ENCODE data around the gene APBA1.

GRCh38 chr9:69627281-69627680, 44.9 kb downstream of the APBA1 start:
- TF ChIP-seq, protein P1, sequence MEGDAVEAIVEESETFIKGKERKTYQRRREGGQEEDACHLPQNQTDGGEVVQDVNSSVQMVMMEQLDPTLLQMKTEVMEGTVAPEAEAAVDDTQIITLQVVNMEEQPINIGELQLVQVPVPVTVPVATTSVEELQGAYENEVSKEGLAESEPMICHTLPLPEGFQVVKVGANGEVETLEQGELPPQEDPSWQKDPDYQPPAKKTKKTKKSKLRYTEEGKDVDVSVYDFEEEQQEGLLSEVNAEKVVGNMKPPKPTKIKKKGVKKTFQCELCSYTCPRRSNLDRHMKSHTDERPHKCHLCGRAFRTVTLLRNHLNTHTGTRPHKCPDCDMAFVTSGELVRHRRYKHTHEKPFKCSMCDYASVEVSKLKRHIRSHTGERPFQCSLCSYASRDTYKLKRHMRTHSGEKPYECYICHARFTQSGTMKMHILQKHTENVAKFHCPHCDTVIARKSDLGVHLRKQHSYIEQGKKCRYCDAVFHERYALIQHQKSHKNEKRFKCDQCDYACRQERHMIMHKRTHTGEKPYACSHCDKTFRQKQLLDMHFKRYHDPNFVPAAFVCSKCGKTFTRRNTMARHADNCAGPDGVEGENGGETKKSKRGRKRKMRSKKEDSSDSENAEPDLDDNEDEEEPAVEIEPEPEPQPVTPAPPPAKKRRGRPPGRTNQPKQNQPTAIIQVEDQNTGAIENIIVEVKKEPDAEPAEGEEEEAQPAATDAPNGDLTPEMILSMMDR (conservative IDR thresholded peaks at IDR 0.05): no peak
- TF ChIP-seq ZFX (IDR thresholded peaks at IDR 0.05): no peak

Measured in C4-2B (cell line).